GM19395 (cell line): ENCODE measurements around the gene CDH2.

ENCODE experiments used
- ATAC-seq: cut with Tn5 transposase; IDR thresholded peaks from one replicate; pipeline ENCODE4 v1.9.1; 2021; ENCODE audit warnings: mild to moderate bottlenecking, moderate library complexity; ENCODE audit not compliant: unreplicated experiment

The CDH2 gene

GRCh38 chr18:28091197-28091596 is 85.7 kb downstream of the CDH2 start:
- ATAC-seq = no peak

GRCh38 chr18:28088477-28088876 is 88.5 kb downstream of the CDH2 start:
- no peak for ATAC-seq

DNA sequence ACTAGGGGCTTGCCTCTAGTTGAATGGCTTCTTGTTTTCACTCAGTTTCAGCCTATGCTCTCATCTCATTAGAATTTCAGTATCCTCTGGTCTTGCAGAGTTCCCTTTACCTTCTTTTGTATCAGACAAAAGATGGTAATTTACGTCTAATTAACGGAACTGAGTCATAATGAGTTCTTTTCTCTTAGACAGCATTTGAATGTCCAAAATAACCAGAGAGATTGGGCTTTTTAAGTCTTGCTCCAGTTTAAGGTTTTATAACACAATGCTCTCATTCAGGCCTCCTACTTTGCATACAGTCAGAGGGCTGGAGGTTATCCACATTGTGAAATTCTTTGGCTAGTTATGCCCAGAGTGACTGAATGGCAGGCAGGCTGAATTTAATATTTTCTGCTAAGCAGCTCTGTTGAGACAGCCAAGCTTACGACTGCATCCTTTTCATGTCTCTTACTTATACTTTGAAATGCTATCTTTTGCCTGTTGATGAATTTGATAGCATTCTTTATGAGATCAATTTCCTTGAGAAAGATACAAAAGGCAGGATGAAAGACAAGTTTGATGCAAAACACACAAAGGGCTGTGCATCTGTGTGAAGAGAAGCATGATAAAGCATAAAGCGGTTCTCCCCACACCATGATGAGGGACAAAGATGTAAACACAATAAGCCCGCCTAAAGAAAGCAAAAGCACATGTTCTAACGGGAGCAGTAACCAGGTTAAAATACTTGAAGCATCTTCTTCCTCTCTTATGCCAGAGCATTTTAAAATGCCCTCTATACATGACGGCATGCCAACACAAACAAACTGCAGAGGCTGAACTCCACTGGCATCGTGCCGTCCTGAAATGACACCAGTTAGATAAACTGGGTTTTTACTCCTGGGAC is 90.0 kb downstream of the CDH2 start:
- ATAC-seq = no peak

DNA sequence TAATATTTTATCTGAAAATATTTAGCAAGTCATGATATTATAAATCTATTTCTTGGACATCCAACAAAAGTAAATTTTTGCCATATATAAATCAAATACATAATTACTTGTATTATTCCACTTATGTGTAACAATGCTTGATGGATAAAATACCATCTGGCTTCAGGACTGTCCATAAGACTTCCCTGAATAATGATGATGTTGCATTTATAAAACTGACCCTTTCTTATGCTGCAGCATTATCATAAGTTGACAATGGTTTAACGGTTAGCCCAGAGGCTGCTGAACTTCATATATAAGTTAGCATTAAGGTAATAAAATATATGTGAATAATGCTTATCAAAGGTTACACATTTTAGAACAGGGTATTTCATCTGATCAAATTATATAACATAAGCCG is 95.4 kb downstream of the CDH2 start:
- no peak for ATAC-seq

DNA sequence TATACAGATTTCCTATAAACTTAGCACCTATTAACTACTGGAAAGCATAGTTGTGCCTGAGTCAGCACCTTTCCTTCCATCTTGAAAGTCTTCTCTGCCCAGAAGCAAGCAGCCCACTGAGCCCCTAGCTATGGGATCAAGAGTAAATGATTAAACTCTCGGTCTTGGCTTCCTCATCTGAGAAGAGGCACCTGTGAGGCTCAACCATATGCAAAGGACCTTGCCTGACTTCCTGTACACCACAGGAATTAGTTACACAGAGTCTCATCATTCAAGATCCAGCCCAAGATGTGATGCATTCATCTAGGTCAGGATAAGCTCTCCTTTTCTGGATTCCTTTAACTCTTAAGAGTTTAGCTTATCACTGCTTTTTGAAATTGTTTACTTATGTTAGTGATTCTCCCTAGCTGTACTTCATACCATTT is 96.0 kb downstream of the CDH2 start:
- ATAC-seq = no peak

DNA sequence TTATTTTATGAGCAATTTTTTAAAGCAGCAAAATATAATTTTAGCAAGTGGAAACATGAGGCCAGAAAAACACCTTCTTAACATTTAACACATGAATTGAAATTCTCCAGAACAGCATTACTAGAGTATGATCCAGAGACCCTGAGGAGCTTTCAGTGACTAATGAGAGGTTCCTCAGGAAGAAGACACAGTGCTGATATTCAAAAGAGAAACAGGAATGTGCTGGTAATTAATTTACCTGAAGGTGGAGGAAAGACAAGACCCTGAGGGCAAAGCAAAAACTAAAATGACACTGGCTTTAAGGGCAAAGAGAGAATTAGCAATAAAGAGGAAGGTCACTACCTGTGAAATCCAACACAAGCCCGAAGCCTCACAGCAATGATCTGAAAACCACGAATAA is 97.0 kb downstream of the CDH2 start:
- no peak for ATAC-seq

DNA sequence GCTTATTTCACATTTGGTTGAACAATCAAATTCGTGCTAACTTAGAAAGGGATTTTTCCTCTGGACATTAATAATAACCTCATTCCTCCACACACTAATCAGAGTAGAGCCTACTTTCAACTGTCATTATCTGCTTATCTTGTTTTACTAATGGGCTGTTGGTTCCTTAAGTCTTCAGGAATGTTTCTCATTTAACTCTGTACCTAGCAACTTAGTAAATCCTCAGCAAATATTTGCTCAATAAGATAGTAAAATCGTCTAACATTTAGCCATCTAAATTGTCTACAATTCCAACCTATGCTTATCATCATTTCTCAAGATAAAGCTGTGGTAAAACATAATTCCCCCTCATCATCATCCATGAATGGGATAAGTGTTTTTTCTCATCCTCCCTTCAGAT is 98.1 kb downstream of the CDH2 start:
- no peak for ATAC-seq

GRCh38 chr18:28078298-28078697 is 98.6 kb downstream of the CDH2 start:
- no peak for ATAC-seq

GRCh38 chr18:28075501-28075900 is 101.4 kb downstream of the CDH2 start:
- ATAC-seq = no peak

GRCh38 chr18:28074076-28074475 is 102.9 kb downstream of the CDH2 start:
- ATAC-seq = no peak

DNA sequence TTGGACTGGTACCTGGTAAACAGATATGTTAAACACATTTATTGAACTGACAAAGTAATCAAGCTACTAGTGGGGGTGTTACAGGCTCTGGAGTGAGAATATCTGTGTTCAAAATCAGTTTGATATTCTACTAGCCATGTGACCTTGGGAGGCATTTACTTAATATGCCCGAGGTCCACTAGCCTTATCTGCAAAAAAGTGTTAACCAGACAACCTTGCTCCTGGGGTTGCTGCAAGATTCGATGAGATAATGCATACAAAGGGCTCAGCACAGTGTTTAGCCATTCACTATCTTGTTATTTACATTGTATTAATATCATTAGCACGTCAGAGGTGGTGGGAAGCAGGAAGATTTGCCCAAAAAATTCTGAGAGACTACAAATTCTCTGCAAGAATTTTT is 103.3 kb downstream of the CDH2 start:
- no peak for ATAC-seq

- no peak for ATAC-seq
Measured at GRCh38 chr18:28071199-28071598, 105.7 kb downstream of the CDH2 start.

GRCh38 chr18:28068207-28068606 is 108.7 kb downstream of the CDH2 start:
- no peak for ATAC-seq

GRCh38 chr18:28067346-28067745 is 109.6 kb downstream of the CDH2 start:
- ATAC-seq = no peak

- no peak for ATAC-seq
Measured at GRCh38 chr18:28065793-28066186, 111.1 kb downstream of the CDH2 start.

- no peak for ATAC-seq
Measured at GRCh38 chr18:28065031-28065792, 111.7 kb downstream of the CDH2 start.

DNA sequence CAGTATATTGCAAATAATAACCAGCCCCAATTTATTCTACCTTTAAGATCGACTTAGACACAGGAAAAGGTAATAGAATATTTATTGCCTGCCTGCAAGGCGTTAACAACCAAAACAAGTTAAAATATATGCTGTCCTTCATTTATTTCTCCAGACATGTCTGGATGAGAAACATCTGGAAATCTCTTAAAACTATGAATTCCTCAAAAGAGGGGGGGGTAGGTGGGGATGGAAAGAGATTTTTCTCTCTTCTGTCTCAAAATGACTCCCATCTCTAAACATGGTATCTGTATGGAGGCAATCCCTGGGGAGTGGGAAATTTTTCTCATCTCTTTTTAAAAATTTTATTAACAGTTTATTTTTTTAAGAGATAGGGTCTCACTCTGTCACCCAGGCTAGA is 113.0 kb downstream of the CDH2 start:
- ATAC-seq = no peak

- no peak for ATAC-seq
Measured at GRCh38 chr18:28063271-28063761, 113.6 kb downstream of the CDH2 start.

- no peak for ATAC-seq
Measured at GRCh38 chr18:28062443-28062842, 114.5 kb downstream of the CDH2 start.

- no peak for ATAC-seq
Measured at GRCh38 chr18:28059861-28060260, 117.1 kb downstream of the CDH2 start.

DNA sequence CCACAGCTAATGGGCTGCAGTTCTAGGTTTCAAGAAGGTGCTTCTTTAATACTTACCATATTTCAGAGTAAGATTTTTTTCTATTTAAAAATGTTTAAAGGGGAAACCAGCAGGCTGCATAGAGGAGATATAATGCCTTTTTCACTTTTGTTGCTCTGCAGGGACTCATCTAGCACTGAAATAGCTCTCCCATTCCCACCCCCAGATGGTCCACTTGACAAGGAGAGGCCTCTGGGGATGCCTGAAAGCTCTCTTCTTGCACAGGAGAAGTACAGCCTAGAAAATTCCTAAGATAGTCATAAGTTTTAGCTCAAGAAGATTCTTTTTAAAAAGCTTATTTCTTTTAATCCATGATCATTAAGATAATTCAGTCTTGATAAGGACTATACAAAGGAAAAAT is 126.4 kb downstream of the CDH2 start:
- ATAC-seq = no peak

GRCh38 chr18:28048612-28049011 is 128.3 kb downstream of the CDH2 start:
- ATAC-seq = no peak
